ENCODE data around the gene SPAG17. TPM values are rescaled to one million over a fixed set of nuclear protein-coding genes. Genes with fewer than 3 reads are reported as not detected.

The SPAG17 gene
- total RNA-seq, 1 experiment from 2014 or later, result not detected

DNA sequence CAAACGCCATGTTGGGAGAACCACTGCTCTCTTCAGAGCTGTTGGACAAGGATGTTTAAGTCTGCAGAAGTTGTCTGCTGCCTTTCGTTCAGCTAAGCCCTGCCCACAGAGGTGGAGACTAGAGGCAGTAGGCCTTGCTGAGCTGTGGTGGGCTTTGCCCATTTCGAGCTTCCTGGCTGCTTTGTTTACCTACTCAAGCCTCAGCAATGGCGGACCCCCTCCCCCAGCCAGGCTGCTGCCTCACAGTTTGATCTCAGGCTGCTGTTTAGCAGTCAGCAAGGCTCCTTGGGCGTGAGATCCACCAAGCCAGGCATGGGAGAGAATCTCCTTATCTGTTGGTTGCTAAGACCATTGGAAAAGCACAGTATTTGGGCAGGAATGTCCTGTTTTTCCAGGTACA is 180.7 kb downstream of the SPAG17 start:
- ChIA-PET POLR2A (no interaction called here), RAD21 (ENCODE audit: low non-redundant PET in 1 of 2, low total read pairs in 2 of 2, uncharacterized antibody in 2 of 2, unreplicated experiment in 2 of 2) (no interaction called here), CTCF (no interaction called here)
- no peak overlapping the region for H3K4me2 ChIP-seq (ENCODE audit: low read length)
- no TSS peak for BruUV-seq (replicated peaks)
- TF ChIP-seq POLR2A (IDR thresholded peaks at IDR 0.05; ENCODE audit: borderline replicate concordance, extremely low read depth, insufficient read depth, insufficient read length) (no peak), EZH2 (IDR thresholded peaks at IDR 0.05) (no peak), YY1 (IDR thresholded peaks at IDR 0.05; ENCODE audit: extremely low read depth, insufficient replicate concordance, low read depth, low read length) (no peak), CTCF (IDR thresholded peaks at IDR 0.05 in 2 of 3, conservative IDR thresholded peaks at IDR 0.05 in 1 of 3; ENCODE audit: borderline replicate concordance in 1 of 3, insufficient read depth in 1 of 3, low read depth in 2 of 3, low read length in 2 of 3) (no peak), REST (IDR thresholded peaks at IDR 0.05; ENCODE audit: low read depth) (no peak), FOSL1 (IDR thresholded peaks at IDR 0.05; ENCODE audit: low read depth) (no peak)
- TF ChIP-seq, protein P1, sequence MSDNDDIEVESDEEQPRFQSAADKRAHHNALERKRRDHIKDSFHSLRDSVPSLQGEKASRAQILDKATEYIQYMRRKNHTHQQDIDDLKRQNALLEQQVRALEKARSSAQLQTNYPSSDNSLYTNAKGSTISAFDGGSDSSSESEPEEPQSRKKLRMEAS (IDR thresholded peaks at IDR 0.05), result no peak
- no peak for DNase-seq (ENCODE audit: low read depth, low spot score)
- no peak overlapping the region for H3K27ac ChIP-seq (ENCODE audit: low read depth, low read length)
- H3K9ac ChIP-seq (ENCODE audit: low read length), result no peak overlapping the region
- no peaks in the 10 kb centered on the region for H3K27me3 ChIP-seq (ENCODE audit: insufficient read depth, low read length)
- H3K9me3 ChIP-seq (ENCODE audit: control insufficient read depth in 1 of 2, insufficient read depth in 1 of 2, low read depth in 1 of 2, low read length in 2 of 2), result no peaks in the 10 kb centered on the region
- no peaks in the 10 kb centered on the region for H3K9me2 ChIP-seq (ENCODE audit: insufficient read depth)
- no peak overlapping the region for H3K4me3 ChIP-seq (replicated peaks in 1 of 2; ENCODE audit: low read depth in 1 of 2, low read length in 2 of 2)
- no peaks in the 10 kb centered on the region for H4K20me1 ChIP-seq (ENCODE audit: insufficient read depth)
- H3K36me3 ChIP-seq (ENCODE audit: control insufficient read depth in 1 of 2, insufficient read depth in 2 of 2, low read length in 2 of 2), result no peaks in the 10 kb centered on the region
- no peak for ATAC-seq
- intact Hi-C loops (cut with micrococcal nuclease), result no loop called here
- H3K79me2 ChIP-seq (ENCODE audit: insufficient read depth, low read length), result no peaks in the 10 kb centered on the region
- no peak overlapping the region for H2AFZ ChIP-seq (ENCODE audit: low read depth, low read length, poor library complexity, severe bottlenecking)
- H3K4me1 ChIP-seq (ENCODE audit: control insufficient read depth in 1 of 2, insufficient read depth in 2 of 2, low read length in 2 of 2), result no peaks in the 10 kb centered on the region

All from HCT116 (cell line).